Endothelial cell of umbilical vein (primary cell): ENCODE measurements around the gene PLEKHG2. TPM values are rescaled to one million over a fixed set of nuclear protein-coding genes. Genes with fewer than 3 reads are reported as not detected.

Experiments used
- BruUV-seq: library from RNA; stranded (reverse); fragments of 400-500 nt; replicated peaks from 2 replicates; lab custom pipeline; 2021; lab: Mats Ljungman, UMichigan
- CTCF ChIA-PET: fragments of 300-600, 350-600 bp; sonication (Branson Sonifier 250); formaldehyde crosslinking; loops from one replicate; lab custom pipeline; 2021; ENCODE audit warnings: antibody characterized with exemption, inconsistent platforms; lab: Charles Lee
- POLR2A ChIA-PET: fragments of 300-600, 350-600 bp; sonication (Branson Sonifier 250); formaldehyde crosslinking; loops from one replicate; lab custom pipeline; 2021; ENCODE audit warnings: antibody characterized with exemption, inconsistent platforms; lab: Charles Lee
- DNase-seq: peaks from one replicate; pipeline ENCODE4 v3.0.0-alpha.2; 2011; ENCODE audit warnings: low read depth, low spot score
- FAIRE-seq: peaks from 2 replicates; lab custom pipeline; 2011; peaks lifted over from hg19 to GRCh38; lab: Jason Lieb, UNC
- H2AFZ ChIP-seq: 2 replicates; pipeline ENCODE4 v1.6.0; 2012; ENCODE audit warnings: low read depth, low read length, control low read depth, inconsistent platforms
- H3K27ac ChIP-seq: 2 replicates; pipeline ENCODE4 v1.5.1; 2011; ENCODE audit warnings: low read depth, mild to moderate bottlenecking, control low read depth, low read length, moderate library complexity; ENCODE audit not compliant: insufficient read depth
- H3K27me3 ChIP-seq, 2 experiments: 2 replicates each; pipeline versions ENCODE4 v1.6.0 to v1.6.1; 2011; ENCODE audit warnings: low read length in 2 of 2, mixed read lengths in 1 of 2; ENCODE audit not compliant: control insufficient read depth in 2 of 2, insufficient read depth in 2 of 2
- H3K36me3 ChIP-seq, 2 experiments: 2 replicates in 1 of 2; 3 replicates in 1 of 2; pipeline ENCODE4 v1.5.1; 2011; ENCODE audit warnings: low read length in 2 of 2, mild to moderate bottlenecking in 1 of 2, moderate library complexity in 1 of 2; ENCODE audit not compliant: control insufficient read depth in 2 of 2, insufficient read depth in 2 of 2; ENCODE audit errors: extremely low read depth in 1 of 2
- H3K4me1 ChIP-seq: 3 replicates; pipeline ENCODE4 v1.5.1; 2011; ENCODE audit warnings: mild to moderate bottlenecking, low read length; ENCODE audit not compliant: control insufficient read depth, insufficient read depth; ENCODE audit errors: extremely low read depth
- H3K4me2 ChIP-seq: 2 replicates; pipeline ENCODE4 v1.6.1; 2011; ENCODE audit warnings: low read length, control low read depth, mixed read lengths; ENCODE audit not compliant: insufficient read depth
- H3K4me3 ChIP-seq, 3 experiments: fragments of 200-600 bp in 1 of 3; sonication (generic), shearing (Covaris generic) in 1 of 3; replicated peaks in 1 of 3; 2 replicates each; pipeline ENCODE4 v1.5.1; 2011 to 2016; ENCODE audit warnings: control low read depth in 3 of 3, low read length in 3 of 3, mild to moderate bottlenecking in 2 of 3, inconsistent platforms in 1 of 3, low read depth in 1 of 3, moderate library complexity in 1 of 3; ENCODE audit not compliant: insufficient read depth in 1 of 3
- H3K79me2 ChIP-seq: 2 replicates; pipeline ENCODE4 v1.6.0; 2012; ENCODE audit warnings: low read length, inconsistent platforms; ENCODE audit not compliant: control insufficient read depth, insufficient read depth
- H3K9ac ChIP-seq: replicated peaks from 2 replicates; pipeline ENCODE3; 2011; ENCODE audit warnings: low read length, control low read depth; ENCODE audit not compliant: insufficient read depth; ENCODE audit errors: extremely low read depth
- H3K9me1 ChIP-seq: replicated peaks from 3 replicates; pipeline ENCODE4 v1.6.0; 2011; ENCODE audit warnings: mild to moderate bottlenecking, low read length; ENCODE audit not compliant: control insufficient read depth, insufficient read depth; ENCODE audit errors: extremely low read depth
- H3K9me3 ChIP-seq: replicated peaks from 2 replicates; pipeline ENCODE4 v1.5.1; 2012; ENCODE audit warnings: low read length, inconsistent platforms; ENCODE audit not compliant: control insufficient read depth, insufficient read depth
- H4K20me1 ChIP-seq: replicated peaks from 2 replicates; pipeline ENCODE3; 2011; ENCODE audit warnings: mild to moderate bottlenecking, low read length; ENCODE audit not compliant: control insufficient read depth, insufficient read depth; ENCODE audit errors: extremely low read depth
- GATA2 ChIP-seq: IDR thresholded peaks from 2 replicates; pipeline ENCODE4 v1.7.0; 2011; ENCODE audit warnings: low read depth, mild to moderate bottlenecking, moderate library complexity, mixed read lengths, low read length; ENCODE audit not compliant: insufficient read length, insufficient read depth
- MYC ChIP-seq: IDR thresholded peaks from one replicate; pipeline ENCODE4 v1.6.1; 2011; ENCODE audit warnings: mild to moderate bottlenecking, low read depth, low read length
- POLR2A ChIP-seq: IDR thresholded peaks from 2 replicates; pipeline ENCODE4 v1.6.1; 2012; ENCODE audit warnings: low read depth, mild to moderate bottlenecking, control low read depth, low read length
- POLR2AphosphoS5 ChIP-seq: IDR thresholded peaks from 2 replicates; pipeline ENCODE4 v1.6.1; 2012; ENCODE audit warnings: low read depth, mild to moderate bottlenecking, control low read depth, low read length, moderate library complexity; ENCODE audit not compliant: insufficient read depth
- dilution Hi-C: fragments of 300-500 bp; cut with MboI; formaldehyde crosslinking; loops from one replicate; pipeline ENCODE4 v1.15.0; 2019; ENCODE audit warnings: low sequenced_read_pairs; ENCODE audit not compliant: extremely low pct_ligation_motif_present
- intact Hi-C: fragments of 100-400 bp; cut with micrococcal nuclease; formaldehyde crosslinking; loops from one replicate; pipeline ENCODE4 v1.10.0; 2022
- polyA plus RNA-seq, 4 experiments: library from polyadenylated mRNA; depleted of rRNA in 3 of 4; stranded (reverse) in 3 of 4; unstranded in 1 of 4; fragments of >200 nt; gene quantifications; 2 replicates each; pipeline versions ENCODE4 v1.2.1 to v1.2.3, GENCODE V29; 2011 to 2012; ENCODE audit warnings: missing spikeins in 1 of 4
- total RNA-seq: library from RNA; stranded (reverse); gene quantifications from 2 replicates; pipeline ENCODE4 v1.2.3, GENCODE V29; 2021
- TF ChIP-seq, protein P1 (sequence below): IDR thresholded peaks from 2 replicates; pipeline ENCODE4 v1.6.1; 2011; ENCODE audit not compliant: insufficient read depth, insufficient read length

Gene PLEKHG2
- total and polyA plus RNA-seq, 2 donors (not counting 3 experiments of a cell fraction or from before 2014, with no cell fraction given) = 44.7 to 74.1 TPM

DNA sequence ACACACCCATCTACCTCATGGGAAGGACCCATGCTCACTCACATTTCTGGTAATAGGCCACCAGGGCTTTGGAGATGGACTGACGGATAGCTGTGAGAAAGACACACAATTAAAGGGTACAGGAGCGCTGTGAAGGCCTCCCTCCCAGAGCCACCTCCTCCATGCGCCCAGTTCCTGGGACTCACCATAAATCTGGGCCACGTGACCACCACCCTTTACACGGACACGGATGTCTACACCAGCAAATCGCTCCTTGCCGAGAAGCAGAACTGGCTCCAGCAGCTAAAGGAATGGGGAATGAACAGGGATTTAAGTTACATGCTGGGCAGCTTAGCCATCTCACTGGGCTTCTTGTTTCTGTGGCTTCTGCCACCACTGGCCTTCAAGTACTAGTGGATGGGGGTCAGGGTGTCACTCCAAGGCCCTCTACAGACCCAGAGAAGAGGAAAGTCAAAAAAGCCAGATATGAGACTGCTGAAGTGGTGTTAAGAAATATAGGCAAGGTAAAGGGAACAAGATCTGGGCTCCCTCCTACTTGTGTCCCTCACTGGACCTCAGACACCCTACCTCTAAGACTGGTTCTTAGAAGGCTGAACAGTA is 21.1 kb downstream of the PLEKHG2 start:
- H3K9me3 ChIP-seq = no peaks in the 10 kb centered on the region
- CTCF ChIA-PET = no interaction called here
- POLR2A ChIA-PET = interaction anchor here (0.6 kb wide), 1 partner anchor 44 kb away, joined by 3 read pairs; no protein-coding TSS in a partner anchor
- no peaks in the 10 kb centered on the region for H3K27me3 ChIP-seq
- peaks cover 32% of the 10 kb centered on the region for H3K4me1 ChIP-seq
- no peak for FAIRE-seq
- no TSS peak for BruUV-seq
- no peak for DNase-seq
- H2AFZ ChIP-seq = no peak overlapping the region
- H3K4me3 ChIP-seq = no peak overlapping the region
- H3K27ac ChIP-seq = peak overlapping the region; percentile 96
- dilution Hi-C loops = no loop called here
- H3K4me2 ChIP-seq = peak overlapping the region; percentile 84
- H3K9me1 ChIP-seq = no peaks in the 10 kb centered on the region
- peak overlapping the region; percentile 100 for H3K9ac ChIP-seq
- no peaks in the 10 kb centered on the region for H4K20me1 ChIP-seq
- H3K79me2 ChIP-seq = peaks cover 31% of the 10 kb centered on the region
- intact Hi-C loops = loop anchor here (5.0 kb wide), 1 partner anchor 91 kb away; the partner anchor contains the start of gene SAMD4B
- H3K36me3 ChIP-seq = peaks cover 11 to 16% of the 10 kb centered on the region in 2 experiments
- no peak for TF ChIP-seq GATA2
- peak; percentile 27 for TF ChIP-seq POLR2A
- peak; percentile 9 for TF ChIP-seq POLR2AphosphoS5
- no peak for TF ChIP-seq MYC
- TF ChIP-seq, protein P1, sequence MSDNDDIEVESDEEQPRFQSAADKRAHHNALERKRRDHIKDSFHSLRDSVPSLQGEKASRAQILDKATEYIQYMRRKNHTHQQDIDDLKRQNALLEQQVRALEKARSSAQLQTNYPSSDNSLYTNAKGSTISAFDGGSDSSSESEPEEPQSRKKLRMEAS = no peak
